RPMI7951 (cell line): Measurements from ENCODE around the gene FGD2. TPM values are rescaled to one million over a fixed set of nuclear protein-coding genes. Genes with fewer than 3 reads are reported as not detected.
"Not testable (repeated sequence)": the region's sequence is repeated elsewhere in the genome, so short reads cannot be mapped to it uniquely, and the experiment has no call there.

Source experiments
- DNase-seq: peaks from one replicate; pipeline ENCODE4 v3.0.0-alpha.2; 2012; ENCODE audit warnings: low read depth
- total RNA-seq: library from RNA; depleted of rRNA; stranded (reverse); fragments of >200 nt; shearing (Covaris generic); gene quantifications from 2 replicates; pipeline ENCODE4 v1.2.3, GENCODE V29; 2014; rRNA removed

FGD2 gene
- total RNA-seq, 1 experiment from 2014 or later: not detected

- DNase-seq: not testable (repeated sequence)
Observed at GRCh38 chr6:37058984-37059343, 53.5 kb downstream of the FGD2 start.

DNA sequence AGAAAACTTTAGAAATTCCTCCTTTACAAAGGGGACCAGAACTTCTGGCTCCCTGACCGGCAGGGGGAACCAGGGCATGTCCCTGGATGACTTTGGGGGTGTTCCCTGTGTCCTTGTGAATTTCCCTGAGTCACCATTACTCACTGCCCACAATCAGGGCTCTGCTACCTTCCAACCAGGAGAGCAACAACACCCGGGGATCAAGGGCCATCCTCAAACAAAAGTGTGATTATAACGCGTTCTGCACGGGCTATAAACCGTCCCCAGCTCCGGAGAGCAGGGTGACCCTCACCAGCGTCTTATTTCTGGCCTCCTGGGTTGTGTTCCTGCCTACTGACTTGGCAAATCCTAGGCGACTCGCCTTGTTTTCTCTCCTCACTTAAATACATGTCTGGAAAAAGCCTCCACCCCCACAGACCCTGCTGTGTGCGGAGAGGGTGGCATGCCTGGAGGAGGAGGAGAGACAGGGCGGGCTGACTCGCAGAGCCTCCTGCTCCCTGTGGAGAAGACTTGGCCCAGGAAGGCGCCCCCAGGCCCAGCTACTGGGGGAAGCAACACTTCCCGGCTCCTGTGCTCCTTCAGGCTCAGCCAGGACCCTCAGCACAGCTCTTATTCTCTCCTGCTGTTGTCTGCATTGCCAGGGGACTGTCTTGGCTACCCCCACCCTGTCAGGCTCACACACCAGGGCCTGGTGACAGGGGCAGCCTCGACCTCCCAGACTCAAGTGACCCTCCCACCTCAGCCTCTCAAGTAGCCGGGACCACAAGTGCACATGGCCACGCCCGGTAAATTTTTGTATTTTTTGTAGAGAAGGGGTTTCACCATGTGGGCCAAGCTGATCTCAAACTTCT, 54.1 kb downstream of the FGD2 start:
- peak; percentile 97 for DNase-seq

GRCh38 chr6:37060195-37060559, 54.7 kb downstream of the FGD2 start:
- DNase-seq: no peak

- DNase-seq: no peak
Observed at GRCh38 chr6:37061157-37061804, 55.8 kb downstream of the FGD2 start.

DNA sequence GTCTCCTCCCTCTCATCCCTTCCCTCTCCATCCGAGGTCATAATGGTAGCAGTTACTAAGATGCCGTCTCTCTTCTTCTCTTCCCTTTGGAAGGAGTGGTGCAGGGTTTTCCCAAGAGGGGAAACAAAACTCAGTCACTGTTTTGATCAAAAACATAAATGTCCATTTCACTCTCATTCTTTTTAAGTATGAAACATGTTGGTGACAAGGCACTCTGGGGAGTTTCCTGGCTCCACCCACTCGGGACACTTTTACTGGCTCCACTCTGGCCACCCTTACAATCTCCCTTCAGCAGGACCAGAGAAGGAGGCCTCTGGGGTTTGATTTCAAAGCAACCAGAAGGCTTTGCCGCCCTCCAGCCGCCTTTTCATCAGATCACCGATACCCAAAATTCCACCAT, 57.0 kb downstream of the FGD2 start:
- no peak for DNase-seq

DNA sequence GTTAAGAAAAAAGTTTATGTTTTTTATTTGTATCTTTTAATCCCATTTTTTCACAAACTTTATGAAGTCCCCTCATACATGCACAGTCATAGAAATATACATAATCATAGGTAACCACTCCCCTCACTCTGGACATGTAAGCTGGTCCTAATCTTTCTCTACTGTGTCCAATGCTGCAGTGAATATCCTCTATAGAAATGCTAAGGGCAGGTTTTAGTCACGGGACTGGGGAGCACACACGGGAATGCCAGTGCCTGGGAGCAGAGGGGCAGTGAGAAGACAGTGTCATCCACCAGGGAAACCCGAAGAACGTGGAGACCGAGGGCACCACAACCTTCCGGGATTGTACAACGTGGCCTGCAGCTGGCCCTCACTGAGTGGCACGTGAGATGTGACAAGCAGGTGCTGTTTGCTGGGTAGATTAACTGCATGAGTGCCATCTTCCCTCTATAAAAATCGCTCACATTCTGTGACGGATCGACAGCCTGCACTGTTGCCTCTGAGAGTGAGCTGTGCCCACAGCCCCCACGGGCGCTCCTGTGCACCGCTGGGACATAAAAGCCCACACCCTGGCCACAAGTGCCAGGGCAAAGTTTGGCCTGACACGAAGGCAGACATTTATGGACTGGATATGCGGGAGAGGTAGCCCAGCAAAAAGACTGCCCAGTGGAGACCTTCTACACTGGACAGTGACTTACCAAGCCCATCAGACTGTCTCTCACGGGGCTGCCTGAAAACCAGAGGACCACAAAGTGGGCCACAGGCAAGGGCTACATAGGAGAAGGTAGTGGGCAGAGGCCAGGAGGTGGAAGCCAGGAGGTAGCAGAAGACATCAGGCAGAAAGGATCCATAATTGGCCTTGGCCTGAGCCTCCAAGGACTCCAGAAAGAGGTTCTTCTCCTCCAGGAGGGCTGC, 63.2 kb downstream of the FGD2 start:
- no peak for DNase-seq

- no peak for DNase-seq
Observed at GRCh38 chr6:37069639-37070038, 64.2 kb downstream of the FGD2 start.

GRCh38 chr6:37072526-37072925, 67.1 kb downstream of the FGD2 start:
- DNase-seq: no peak

GRCh38 chr6:37074053-37074827, 68.8 kb downstream of the FGD2 start:
- peak; percentile 31 for DNase-seq

GRCh38 chr6:37077191-37077904, 71.9 kb downstream of the FGD2 start:
- no peak for DNase-seq

DNA sequence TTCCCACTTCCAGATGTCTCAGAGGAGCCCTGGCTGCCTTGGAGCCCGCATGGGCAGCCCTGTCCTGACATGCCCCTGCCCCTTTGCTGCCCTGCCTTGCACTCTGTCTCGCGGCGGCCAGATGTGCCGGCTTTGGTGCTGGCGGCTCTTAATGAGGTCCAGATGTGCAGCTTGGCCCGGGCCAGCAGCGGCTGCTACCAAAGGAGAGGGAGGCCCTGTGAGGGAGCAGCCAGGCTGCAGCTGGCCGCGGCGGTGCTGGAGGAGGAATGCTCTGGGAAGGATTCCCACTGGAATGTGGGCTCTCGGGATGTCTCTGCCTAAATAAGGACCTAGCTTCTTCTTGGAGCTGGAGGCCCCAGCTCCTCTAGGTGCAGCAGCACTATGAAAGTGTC, 72.4 kb downstream of the FGD2 start:
- DNase-seq: peak; percentile 98

Other genes with a start within 250 kb of the FGD2 start
- not detected in 2 replicates for gene CPNE5, start 166.2 kb upstream of the FGD2 start, total RNA-seq
- 51.9 and 52.4 TPM in 2 replicates for gene PPIL1, start 130.9 kb upstream of the FGD2 start, total RNA-seq
- 36.3 and 38.9 TPM in 2 replicates for gene C6orf89, start 119.7 kb upstream of the FGD2 start, total RNA-seq
- not detected in 2 replicates for gene PI16, start 50.9 kb upstream of the FGD2 start, total RNA-seq
- gene MTCH1, start 19.5 kb upstream of the FGD2 start, total RNA-seq: 226 and 257 TPM in 2 replicates
- 7.7 and 8.2 TPM in 2 replicates for gene PIM1, start 164.5 kb downstream of the FGD2 start, total RNA-seq